ENCODE results near the gene ALOX12.
"Not testable (repeated sequence)": the region's sequence is repeated elsewhere in the genome, so short reads cannot be mapped to it uniquely, and the experiment has no call there.

ALOX12 gene

GRCh38 chr17:6995500-6996255 is at the start of gene ALOX12:
TSS of gene ALOX12 (plus strand) at chr17:6996049. CDS start at chr17:6996118, 69 bp downstream.
- no peak for DNase-seq

GRCh38 chr17:6947745-6948144 is 48.1 kb upstream of the ALOX12 start:
- no peak for DNase-seq

DNA sequence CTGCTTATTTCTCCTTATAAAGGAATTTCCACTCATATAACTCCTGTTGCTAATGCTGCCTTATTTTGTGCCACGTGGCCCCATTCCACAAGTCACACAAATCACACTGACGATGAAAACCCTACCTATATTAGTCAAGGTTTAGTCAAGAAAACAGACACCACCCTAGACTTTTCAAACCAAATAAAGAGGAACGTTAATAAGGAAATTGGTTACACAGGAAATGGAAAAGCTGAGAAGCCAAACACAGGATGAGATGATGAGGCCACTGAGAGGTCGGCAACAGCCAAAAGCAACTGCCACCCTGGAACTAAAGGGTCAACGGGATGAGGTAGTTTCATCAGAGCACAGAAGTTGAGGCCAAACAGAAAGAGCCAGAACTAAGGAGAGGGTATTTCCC is 47.3 kb upstream of the ALOX12 start:
- DNase-seq, result no peak

GRCh38 chr17:6948976-6949375 is 46.9 kb upstream of the ALOX12 start:
- DNase-seq, result no peak

- DNase-seq, result not testable (repeated sequence)
Observed at GRCh38 chr17:6950938-6951337, 44.9 kb upstream of the ALOX12 start.

DNA sequence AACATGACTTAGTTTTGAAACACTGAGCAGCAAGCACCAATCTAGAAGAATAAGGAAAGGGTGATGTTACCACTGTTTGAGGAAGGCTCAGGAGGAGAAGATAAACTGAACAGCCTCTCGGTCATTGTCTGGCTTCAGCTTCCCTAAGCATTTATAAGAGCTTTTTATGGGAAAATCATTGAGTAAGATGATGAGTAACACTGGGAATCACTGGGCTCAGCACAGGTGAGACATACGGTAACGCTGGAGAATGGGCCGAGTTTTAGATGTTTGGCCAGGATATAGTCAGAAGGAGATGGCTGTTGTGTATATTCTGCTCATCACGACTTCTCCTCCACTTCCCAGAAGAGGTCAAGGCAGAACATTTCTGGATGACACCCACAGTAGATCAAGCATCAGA is 42.2 kb upstream of the ALOX12 start:
- DNase-seq, result no peak

DNA sequence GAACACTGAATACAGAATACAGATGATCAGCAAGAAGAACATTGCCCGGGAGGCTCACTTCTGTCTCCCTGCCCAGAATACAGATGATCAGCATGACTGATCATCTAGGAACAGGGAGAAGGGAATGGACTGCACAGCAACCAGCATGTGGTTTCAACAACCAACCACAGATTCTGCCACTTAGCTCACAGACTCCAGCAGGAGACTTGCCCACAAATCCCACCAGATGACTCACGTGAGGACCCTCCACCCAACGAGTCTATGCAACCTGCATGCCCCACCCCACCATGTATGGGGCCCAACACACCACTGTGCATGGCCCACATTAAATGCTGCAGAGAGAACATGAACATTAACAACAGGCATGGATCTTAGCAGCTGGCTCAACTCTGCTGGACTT is 36.1 kb upstream of the ALOX12 start:
- no peak for DNase-seq

DNA sequence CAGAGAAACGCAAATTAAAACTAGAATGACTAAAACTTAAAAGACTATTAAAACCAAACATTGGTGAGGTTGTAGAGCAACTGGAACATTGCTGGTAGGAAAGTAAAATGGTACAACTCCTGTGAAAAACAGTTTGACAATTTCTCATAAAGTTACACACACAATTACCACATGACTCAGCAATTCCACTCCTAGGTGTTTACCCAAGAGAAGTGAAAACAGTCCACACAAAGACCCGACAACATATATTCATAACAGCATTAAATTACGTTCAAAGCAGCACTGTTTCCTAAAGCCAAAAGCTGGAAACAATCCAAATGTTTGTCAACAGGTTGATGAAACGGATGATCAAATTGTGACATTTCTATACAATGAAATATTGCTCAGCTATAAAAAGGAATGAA is 26.5 kb upstream of the ALOX12 start:
- DNase-seq, result no peak

GRCh38 chr17:6970992-6971391 is 24.9 kb upstream of the ALOX12 start:
- no peak for DNase-seq

DNA sequence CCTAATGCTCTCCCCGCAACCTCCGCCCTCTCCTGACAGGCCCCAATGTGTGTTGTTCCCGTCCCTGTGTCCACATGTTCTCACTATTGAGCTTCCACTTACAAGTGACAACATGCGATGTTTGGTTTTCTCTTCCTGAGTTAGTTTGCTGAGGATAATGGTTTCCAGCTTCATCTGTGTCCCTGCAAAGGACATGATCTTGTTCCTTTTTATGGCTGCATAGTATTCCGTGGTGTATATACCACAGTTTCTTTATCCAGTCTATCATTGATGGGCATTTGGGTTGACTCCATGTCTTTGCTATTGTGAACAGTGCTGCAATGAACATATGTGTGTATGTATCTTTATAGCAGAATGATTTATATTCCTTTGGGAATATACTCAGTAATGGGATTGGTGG is 16.4 kb upstream of the ALOX12 start:
- DNase-seq, result not testable (repeated sequence)

- DNase-seq, result no peak
Observed at GRCh38 chr17:6981426-6981825, 14.4 kb upstream of the ALOX12 start.

- no peak for DNase-seq
Observed at GRCh38 chr17:6985266-6985665, 10.6 kb upstream of the ALOX12 start.

DNA sequence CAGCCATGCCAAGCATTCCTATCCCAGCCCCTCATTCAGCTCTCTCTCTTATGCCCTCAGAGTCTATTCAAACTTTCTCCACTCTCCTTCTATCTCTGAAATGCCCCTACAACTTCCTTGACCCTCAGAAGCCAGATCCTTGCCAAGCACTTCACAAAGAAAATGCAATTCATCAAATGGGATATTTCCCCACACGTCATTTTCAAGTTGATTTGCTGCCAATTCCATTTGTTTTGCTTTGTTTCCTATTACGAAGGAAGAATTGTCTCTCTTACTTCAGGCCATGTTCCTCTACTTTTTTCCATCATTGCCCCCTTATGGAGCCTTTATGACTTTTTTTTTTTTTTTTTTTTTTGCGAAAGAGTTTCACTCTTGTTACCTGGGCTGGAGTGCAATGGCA is 9.2 kb upstream of the ALOX12 start:
- DNase-seq, result no peak

DNA sequence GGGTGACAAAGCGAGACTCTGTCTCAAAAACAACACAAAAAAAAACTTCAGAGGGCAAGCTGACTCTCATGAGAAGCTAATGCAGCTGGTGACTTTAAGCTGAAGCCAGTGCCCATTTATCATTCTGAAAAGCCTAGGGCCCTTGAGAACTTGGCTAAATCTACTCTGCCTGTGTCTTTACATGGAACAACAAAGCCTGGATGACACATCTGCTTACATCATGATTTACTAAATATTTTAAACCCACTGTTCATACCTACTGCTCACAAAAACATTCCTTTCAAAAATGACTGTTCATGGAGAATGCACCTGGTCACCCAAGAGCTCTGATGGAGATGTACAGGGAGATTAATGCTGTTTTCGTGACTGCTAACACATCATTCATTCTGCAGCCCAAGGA is 6.1 kb upstream of the ALOX12 start:
- DNase-seq, result no peak

DNA sequence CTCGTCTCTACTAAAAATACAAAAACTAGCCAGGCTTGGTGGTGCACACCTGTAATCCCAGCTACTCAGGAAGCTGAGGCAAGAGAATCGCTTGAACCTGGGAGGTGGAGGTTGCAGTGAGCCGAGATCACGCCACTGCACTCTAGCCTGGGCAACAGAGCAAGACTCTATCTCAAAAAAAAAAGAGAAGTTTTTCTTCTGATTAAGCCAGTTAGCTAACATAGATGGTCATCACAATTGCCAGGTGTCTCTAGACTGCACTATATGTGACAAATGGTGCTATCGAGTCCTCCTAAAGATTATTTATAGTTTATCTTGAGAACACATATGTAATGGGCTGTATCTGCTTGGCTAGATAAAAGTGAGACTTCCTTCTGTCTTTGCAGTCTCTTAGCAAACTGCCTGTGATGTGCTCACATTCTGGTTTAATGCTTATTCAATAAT is 2.2 kb upstream of the ALOX12 start:
- DNase-seq, result not testable (repeated sequence)

- no peak for DNase-seq
Observed at GRCh38 chr17:6994118-6994598, 1.7 kb upstream of the ALOX12 start.

- no peak for DNase-seq
Observed at GRCh38 chr17:6994666-6995256, 1.1 kb upstream of the ALOX12 start.

DNA sequence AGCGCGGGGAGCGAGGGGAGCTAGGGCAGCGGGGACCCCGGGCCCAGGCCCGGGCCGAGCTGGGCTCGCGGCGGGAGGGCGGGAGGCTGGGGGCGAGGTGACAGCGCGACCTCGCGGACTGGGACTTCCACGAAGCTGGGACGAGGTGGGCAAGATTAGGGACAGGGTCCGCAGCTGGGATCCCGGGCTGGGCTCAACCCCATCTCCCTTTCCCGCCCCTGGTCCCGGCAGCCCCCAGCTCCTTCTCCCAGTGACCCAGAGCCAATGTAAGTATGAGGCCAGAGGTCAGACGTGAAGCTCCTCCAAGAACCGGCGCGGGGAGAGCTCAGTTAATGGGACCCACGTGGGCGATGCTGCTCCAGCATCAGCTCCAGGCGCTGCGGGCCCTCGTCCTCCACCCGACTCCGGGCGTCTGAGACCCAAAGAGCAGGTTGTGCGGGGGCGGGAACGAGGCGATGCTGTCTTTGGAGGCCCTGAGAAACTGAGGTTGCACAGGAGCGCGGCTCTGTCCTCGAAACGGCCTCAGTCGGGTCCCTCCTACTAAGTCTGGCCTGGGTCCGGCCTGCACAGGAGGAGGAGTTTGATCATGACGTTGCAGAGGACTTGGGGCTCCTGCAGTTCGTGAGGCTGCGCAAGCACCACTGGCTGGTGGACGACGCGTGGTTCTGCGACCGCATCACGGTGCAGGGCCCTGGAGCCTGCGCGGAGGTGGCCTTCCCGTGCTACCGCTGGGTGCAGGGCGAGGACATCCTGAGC is 585 bp downstream of the ALOX12 start:
- no peak for DNase-seq

DNA sequence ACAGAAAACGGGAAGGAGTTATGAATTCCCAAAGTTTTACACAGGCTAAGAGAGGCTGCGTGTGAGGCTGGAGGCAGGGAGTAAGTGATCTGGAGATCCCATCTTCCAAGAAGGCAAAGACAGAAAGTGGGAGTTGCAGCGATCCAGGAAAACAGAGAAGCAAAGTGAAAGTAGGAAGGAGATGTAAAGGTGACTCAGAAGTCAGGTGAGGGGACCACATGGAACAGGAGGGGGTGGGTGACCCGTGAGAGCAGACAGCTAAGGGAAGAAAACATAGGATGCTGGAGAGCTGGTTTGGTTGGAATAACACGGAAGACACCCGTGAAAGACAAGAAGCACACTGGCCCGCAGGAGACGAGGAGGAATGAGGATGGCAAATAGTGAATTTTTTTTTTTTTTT is 1.3 kb downstream of the ALOX12 start:
- no peak for DNase-seq

- no peak for DNase-seq
Observed at GRCh38 chr17:6998855-6999508, 3.1 kb downstream of the ALOX12 start.

DNA sequence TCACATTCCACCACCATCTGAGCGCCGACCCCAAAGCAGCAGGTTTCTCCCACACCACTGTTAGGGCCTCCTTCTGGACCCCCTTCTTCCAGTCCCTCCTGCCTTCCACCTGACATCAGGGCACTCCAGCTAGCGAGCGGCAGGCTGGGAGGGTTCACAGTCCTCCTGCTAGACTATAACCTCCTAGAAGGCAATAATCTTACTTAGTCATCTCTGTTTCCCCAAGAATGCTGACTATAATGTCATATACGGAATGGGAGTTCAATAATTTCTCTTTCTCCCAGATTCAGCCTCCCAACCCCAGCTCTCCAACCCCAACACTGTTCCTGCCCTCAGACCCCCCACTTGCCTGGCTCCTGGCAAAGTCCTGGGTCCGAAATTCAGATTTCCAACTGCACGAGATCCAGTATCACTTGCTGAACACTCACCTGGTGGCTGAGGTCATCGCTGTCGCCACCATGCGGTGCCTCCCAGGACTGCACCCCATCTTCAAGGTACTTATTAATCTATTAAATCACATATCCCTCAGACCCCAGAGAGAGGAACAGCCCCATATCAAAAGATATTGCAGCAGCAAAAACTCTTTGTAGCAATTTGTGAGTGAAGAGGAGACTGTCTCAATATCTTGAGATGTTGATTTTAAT is 5.6 kb downstream of the ALOX12 start:
- DNase-seq, result peak; percentile 45

DNA sequence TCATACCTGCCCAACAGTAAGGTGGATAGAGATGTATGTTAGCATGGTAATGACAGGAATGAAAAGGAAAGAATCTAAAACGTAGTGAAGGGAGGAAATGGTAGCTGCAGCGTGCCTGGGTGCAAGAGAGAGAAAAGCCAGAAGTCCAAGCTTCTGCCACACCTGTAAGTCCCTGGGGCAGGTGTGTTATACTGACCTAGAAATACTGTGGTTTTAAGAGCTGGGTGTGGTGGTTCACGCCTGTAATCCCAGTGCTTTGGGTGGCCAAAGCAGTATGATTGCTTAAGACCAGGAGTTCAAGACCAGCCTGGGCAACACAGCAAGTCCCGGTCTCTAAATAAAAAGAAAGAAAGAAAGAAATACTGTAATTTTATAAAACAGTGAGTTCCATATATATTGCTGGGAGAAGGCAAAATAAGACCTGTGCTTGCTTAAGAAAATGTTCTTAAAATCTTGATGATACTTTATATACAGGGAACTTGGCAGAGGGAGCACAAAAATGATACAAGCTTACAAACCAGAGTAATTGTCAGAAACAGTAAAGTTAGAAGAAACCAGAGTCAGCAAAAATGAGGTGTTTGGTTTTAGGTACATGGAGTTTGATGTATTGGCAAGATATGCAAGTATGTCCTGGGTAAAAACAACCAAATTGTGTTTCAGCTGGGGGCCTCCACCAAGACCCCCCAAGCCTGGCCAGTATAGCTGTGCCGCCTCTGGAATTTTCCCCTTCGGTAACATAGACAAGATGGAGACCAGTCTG is 6.6 kb downstream of the ALOX12 start:
- no peak for DNase-seq
